Stimulated activated memory B cell treated with anti-CD40 and anti-IgM and Interleukin-4, amounts not matched to agents 10 μg/mL and 1 μg/mL and 100 μg/mL, for 72 hours (primary cell): Measurements from ENCODE around the gene ASPG.

Experiments
- ATAC-seq: fragments of 150-1000 bp; cut with Tn5 transposase; 2 replicates; pipeline ENCODE4 v1.10.0; 2021
- H3K27ac Mint-ChIP-seq: one replicate; pipeline ENCODE4 v1.8.0; 2022; ENCODE audit warnings: mild to moderate bottlenecking, mixed read lengths
- H3K27me3 Mint-ChIP-seq: one replicate; pipeline ENCODE4 v1.8.0; 2022; ENCODE audit warnings: mixed read lengths
- H3K36me3 Mint-ChIP-seq: one replicate; pipeline ENCODE4 v1.8.0; 2022; ENCODE audit warnings: mixed read lengths
- H3K4me1 Mint-ChIP-seq: one replicate; pipeline ENCODE4 v1.8.0; 2022; ENCODE audit warnings: mixed read lengths
- H3K4me3 Mint-ChIP-seq: one replicate; pipeline ENCODE4 v1.8.0; 2022; ENCODE audit warnings: mild to moderate bottlenecking, moderate library complexity, mixed read lengths
- H3K9me3 Mint-ChIP-seq: one replicate; pipeline ENCODE4 v1.8.0; 2022; ENCODE audit warnings: mixed read lengths

ASPG gene

DNA sequence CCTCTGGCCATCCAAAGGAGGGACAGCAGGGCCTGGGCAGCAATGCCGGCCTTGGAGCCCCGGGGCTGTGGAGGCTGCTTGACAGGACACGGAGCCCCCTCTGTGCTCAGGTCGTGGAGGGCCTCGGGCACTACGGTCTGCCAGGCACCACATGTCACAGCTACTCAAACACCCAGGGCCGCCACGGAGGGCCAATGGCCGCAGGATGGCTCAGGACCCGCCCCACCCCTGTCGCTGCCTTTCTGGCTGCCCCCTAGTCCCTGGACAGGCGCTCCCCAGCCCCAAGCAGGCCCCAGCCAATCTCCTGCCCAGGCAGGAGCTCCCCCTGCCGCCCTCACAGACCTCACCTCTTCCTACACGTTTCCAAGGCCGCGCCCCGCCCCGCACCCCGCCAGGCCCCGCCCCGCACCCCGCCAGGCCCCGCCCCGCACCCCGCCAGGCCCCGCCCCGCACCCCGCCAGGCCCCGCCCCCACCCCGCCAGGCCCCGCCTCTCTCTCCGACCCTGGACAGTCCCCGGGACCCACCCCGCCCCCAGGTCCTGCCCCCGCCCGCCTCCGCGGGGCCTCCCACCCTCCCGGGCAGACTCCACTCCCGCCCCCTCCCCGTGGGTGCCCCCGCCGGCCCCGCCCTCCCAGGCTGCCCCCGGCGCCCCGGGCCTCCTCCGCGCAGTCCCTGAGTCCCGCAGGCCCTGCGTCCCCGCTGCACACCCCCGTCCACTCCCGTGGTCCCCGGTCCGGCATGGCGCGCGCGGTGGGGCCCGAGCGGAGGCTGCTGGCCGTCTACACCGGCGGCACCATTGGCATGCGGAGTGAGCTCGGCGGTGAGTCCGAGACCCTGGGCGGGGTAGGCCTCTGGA, at the start of gene ASPG:
Gene ASPG (plus strand): TSS at position 669 of the 857 bp plus-strand sequence. CDS start 71 bp downstream, at position 740.
- Mint-ChIP-seq H3K9me3 (no peaks in the 10 kb centered on the region), H3K4me1 (no peaks in the 10 kb centered on the region), H3K36me3 (no peaks in the 10 kb centered on the region), H3K27me3 (peaks cover 65% of the 10 kb centered on the region), H3K4me3 (no peak within 1 kb of the TSS), H3K27ac (no peak within 1 kb of the TSS)
- ATAC-seq = peak; percentile 69

DNA sequence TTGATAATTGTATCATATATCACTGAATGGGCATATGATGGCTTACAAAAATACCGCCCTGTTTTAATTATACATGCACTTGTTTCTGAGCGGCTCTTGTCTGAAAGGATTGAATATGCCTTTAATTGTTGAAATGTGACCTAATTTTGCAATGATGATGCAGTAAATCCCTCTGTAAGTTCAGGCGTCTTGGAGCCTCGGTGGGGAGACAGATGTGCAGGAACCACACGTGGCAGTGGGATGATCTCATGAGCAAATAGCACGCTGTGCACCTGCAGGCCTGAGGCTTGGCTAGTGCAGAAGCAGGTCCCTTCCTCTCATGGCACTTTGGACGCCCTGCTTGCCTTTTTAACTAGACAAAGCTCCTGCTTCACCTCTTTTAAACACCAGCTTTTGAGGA, 49.3 kb upstream of the ASPG start:
- Mint-ChIP-seq H3K4me1 (no peaks in the 10 kb centered on the region), H3K27ac (no peak overlapping the region), H3K36me3 (no peaks in the 10 kb centered on the region), H3K4me3 (no peak overlapping the region), H3K9me3 (no peaks in the 10 kb centered on the region), H3K27me3 (peaks cover 38% of the 10 kb centered on the region)
- ATAC-seq = no peak

DNA sequence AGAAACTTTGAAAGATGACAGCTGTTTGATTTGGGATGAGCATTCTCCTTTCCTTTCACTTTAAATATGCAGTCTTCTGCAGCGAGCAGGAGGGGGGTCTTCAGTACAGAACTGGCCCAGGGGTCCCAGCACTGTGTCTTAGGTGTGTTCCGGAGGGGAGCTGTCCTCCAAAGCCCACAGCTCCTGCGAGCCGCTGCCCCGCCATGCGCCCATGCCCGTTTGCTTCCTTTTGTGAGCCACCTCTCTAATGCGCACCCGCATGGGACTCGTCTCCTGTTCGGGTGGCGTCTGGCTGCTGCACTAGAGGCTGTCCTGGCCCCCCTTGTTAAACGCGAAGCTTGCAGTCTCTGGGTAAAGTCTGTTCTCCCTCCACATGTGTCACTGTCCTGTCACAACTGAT, 48.4 kb upstream of the ASPG start:
- no peaks in the 10 kb centered on the region for H3K9me3 Mint-ChIP-seq
- no peaks in the 10 kb centered on the region for H3K4me1 Mint-ChIP-seq
- no peak for ATAC-seq
- peaks cover 43% of the 10 kb centered on the region for H3K27me3 Mint-ChIP-seq
- H3K27ac Mint-ChIP-seq = no peak overlapping the region
- no peak overlapping the region for H3K4me3 Mint-ChIP-seq
- H3K36me3 Mint-ChIP-seq = no peaks in the 10 kb centered on the region

DNA sequence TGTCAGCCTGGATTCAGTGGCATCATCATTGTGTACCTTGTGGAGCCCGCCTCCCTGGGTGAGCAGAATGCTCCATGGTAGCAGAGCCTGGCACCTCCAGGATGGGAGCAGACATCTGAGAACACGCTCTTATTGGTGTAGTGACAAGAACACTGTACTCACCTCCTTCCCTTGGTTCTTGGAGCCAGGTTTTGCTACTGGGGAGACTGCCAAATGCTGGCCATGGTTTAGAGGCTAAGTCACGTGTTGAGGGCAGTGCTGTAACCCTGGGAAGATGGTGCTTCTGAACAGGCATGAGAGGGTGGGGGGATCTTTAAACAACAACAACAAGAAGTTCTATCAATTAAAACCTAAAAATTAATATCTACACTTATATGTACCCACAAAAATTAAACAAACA, 47.6 kb upstream of the ASPG start:
- Mint-ChIP-seq H3K9me3 (no peaks in the 10 kb centered on the region), H3K27me3 (peaks cover 35% of the 10 kb centered on the region), H3K4me3 (no peak overlapping the region), H3K4me1 (no peaks in the 10 kb centered on the region), H3K27ac (no peak overlapping the region), H3K36me3 (no peaks in the 10 kb centered on the region)
- no peak for ATAC-seq

DNA sequence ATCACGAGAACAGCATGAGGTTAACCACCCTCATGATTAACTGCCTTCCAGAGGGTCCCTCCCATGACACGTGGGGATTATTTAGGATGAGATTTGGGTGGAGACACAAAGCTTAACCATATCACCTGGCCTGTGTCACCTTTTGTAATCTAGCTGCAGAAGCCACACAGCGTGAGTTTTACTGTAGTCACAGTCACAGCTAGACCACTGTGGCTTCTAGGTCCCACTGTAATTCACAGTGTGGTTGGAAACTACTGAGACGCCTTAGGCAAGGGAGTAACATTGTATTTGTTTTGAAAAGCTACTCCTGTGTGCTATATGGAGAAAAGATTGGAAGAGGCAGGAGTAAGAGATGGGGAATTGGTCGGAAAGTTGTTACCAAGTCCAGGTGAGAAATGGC, 46.3 kb upstream of the ASPG start:
- no peak for ATAC-seq
- no peaks in the 10 kb centered on the region for H3K36me3 Mint-ChIP-seq

DNA sequence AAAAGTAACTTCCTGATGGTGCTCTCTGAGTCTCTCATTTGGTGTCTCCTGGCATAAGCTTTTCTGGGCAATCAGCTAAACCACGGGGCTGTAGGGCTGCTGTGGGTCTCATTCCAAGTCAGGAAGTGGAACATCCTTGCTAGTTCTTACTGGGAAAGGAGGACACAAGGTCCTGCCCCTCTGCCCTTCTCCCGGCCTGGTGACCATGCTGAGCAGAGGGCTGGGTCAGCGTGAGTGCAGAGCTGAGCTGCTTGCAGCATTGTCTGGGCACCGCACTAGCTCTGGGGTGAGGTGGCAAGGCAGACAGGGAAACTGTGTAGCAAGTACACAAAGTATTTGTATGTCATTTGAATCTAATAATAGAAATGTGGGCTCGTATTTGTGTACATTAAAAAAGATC, 45.0 kb upstream of the ASPG start:
- Mint-ChIP-seq H3K27me3 (peaks cover 24% of the 10 kb centered on the region), H3K9me3 (no peaks in the 10 kb centered on the region), H3K4me1 (no peaks in the 10 kb centered on the region), H3K4me3 (no peak overlapping the region), H3K36me3 (no peaks in the 10 kb centered on the region), H3K27ac (no peak overlapping the region)
- no peak for ATAC-seq

More for the DNA sequence above, 46.3 kb upstream of the ASPG start:
- no peaks in the 10 kb centered on the region for H3K4me1 Mint-ChIP-seq
- peaks cover 24% of the 10 kb centered on the region for H3K27me3 Mint-ChIP-seq
- H3K9me3 Mint-ChIP-seq = no peaks in the 10 kb centered on the region
- no peak overlapping the region for H3K27ac Mint-ChIP-seq
- H3K4me3 Mint-ChIP-seq = no peak overlapping the region

DNA sequence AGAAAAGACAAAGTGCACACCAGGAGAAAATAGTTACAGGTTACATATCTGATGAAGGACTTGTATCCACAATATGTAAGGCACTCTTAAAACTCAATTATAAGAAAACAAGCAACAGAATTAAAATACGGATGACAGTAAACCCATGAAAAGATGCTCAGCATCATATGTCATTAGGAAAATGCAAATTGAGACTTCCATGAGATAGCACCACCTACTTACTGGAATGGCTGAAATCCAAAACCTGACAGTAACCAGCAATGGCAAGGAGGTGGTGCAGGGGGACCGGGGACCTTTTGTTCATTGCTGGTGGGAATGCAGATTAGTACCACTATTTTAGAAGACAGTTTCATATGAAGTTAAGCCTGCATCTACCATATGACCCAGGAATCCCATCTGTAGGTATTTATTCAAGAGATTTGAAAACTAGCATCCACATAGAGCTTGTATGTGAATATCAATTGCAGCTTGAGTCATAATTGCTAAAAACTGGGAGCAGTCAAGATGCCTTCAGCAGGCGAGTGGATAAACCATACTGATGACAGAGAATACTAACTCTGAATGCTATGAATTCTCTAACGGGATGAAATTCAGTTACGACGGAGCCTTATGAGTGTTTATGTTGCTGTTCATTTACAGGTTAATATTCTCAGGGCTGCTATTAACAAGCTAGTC, 43.9 kb upstream of the ASPG start:
- Mint-ChIP-seq H3K27me3 (peaks cover 24% of the 10 kb centered on the region), H3K36me3 (no peaks in the 10 kb centered on the region), H3K27ac (no peak overlapping the region), H3K4me1 (no peaks in the 10 kb centered on the region), H3K4me3 (no peak overlapping the region), H3K9me3 (no peaks in the 10 kb centered on the region)
- no peak for ATAC-seq

DNA sequence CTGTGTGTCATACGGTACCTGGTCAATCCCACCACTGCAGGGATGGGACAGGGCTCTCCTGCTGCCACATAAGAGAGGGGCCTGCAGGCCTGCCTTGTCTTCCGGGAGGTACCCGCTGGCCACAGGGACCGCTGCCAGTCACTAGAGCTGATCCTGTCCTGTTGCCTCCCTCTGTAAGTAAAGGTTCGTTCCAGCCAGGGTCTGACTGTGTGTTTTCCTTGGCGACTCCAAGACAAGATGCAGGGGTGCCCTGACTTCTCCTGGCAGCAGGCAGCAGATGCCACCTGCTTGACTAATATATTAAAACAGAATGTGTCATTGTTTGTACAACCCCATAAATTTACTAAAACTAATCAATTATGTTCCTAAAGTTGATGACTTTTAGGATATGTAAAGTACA, 41.5 kb upstream of the ASPG start:
- Mint-ChIP-seq H3K27me3 (peaks cover 28% of the 10 kb centered on the region), H3K27ac (no peak overlapping the region), H3K36me3 (no peaks in the 10 kb centered on the region), H3K4me3 (no peak overlapping the region), H3K4me1 (no peaks in the 10 kb centered on the region), H3K9me3 (no peaks in the 10 kb centered on the region)
- ATAC-seq = no peak

DNA sequence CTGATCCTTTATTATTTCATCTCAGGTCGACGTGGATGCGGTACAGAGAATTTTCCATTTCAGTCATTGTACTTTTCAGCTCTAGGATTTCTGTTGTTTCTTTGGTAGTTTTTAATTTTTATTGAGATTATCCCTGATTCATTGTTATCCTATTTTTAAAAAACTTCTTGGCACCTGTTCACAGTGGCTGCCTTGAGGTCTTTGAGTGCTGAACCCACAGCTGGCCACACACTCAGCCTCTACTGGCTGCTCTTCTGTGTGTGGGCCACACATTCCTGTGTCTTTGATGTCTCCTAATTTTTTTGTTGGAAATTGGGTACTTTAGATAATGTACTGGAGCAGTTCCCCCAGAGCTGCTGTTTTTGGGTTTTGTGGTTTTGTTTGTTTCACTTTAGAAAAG, 37.7 kb upstream of the ASPG start:
- Mint-ChIP-seq H3K4me1 (no peaks in the 10 kb centered on the region), H3K36me3 (no peaks in the 10 kb centered on the region), H3K27ac (no peak overlapping the region), H3K27me3 (peaks cover 19% of the 10 kb centered on the region), H3K4me3 (no peak overlapping the region), H3K9me3 (no peaks in the 10 kb centered on the region)
- ATAC-seq = no peak

DNA sequence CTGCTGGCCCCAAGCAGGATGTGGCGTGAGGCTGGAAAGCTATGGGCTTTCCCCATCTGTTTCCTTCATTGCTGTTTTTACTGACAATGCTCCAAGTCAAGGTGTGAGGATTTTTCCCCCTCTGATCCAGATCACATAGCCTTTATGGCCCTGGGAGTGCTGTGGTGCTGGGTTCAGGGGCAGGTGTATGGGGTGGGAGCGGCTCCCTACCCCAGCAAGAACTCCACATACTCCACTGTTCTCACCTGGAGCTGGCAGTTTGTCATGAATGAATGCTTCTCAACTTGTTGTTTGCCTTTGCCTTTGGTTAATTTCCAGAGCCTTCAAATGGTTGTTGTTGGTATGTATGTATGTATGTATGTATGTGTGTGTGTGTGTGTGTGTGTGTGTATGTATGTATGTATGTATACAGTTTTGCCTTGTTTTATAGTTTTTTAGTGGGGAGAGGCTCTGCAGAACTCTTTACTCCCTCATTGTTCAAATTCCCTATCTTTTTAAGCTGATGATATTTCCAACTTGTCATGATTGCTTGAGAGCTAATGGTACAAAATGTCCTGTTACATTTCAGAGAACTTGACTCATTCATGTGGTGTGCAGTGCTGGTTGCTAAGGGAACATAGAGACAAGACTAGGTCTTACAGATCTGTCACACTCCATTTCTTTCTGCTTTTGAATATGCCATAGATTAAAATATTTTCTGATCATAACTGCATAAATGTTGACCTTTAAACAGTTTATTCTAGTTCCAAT, 36.6 kb upstream of the ASPG start:
- Mint-ChIP-seq H3K36me3 (no peaks in the 10 kb centered on the region), H3K27me3 (peaks cover 23% of the 10 kb centered on the region), H3K4me1 (no peaks in the 10 kb centered on the region), H3K9me3 (no peaks in the 10 kb centered on the region), H3K4me3 (no peak overlapping the region), H3K27ac (no peak overlapping the region)
- ATAC-seq = no peak

DNA sequence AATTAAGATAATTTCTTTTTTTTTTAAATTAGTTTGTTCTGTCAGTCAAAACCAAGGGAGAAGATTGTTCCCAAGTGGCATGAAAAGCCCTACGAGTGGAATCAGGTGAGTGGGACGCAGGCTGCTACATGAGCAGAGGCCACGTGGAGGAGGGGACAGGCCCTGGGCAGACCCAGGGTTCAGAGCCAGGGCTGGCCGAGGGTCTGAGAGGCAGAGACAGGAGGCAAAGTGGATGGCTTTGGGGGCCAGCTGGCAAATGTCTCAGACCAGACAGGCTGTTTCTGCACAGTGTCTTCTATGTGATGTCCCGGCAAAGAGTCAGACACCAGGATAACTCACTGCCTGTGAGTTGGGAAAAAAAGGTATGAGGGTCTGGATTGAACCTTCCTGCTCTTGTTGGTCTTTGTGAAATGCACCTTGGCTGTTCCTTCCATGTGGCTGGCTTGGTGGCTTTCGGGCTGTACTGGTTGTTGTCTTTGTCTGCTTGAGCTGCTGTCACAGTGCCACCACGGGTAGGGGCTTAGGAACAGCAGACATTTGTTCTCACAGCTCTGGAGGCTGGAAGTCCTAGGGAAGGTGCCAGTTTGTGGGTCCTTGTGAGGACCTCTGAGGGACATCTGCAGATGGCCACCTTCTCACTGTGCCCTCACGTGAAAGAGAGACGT, 35.8 kb upstream of the ASPG start:
- Mint-ChIP-seq H3K27me3 (peaks cover 31% of the 10 kb centered on the region), H3K36me3 (no peaks in the 10 kb centered on the region), H3K9me3 (no peaks in the 10 kb centered on the region), H3K27ac (no peak overlapping the region), H3K4me3 (no peak overlapping the region), H3K4me1 (no peaks in the 10 kb centered on the region)
- ATAC-seq = no peak

DNA sequence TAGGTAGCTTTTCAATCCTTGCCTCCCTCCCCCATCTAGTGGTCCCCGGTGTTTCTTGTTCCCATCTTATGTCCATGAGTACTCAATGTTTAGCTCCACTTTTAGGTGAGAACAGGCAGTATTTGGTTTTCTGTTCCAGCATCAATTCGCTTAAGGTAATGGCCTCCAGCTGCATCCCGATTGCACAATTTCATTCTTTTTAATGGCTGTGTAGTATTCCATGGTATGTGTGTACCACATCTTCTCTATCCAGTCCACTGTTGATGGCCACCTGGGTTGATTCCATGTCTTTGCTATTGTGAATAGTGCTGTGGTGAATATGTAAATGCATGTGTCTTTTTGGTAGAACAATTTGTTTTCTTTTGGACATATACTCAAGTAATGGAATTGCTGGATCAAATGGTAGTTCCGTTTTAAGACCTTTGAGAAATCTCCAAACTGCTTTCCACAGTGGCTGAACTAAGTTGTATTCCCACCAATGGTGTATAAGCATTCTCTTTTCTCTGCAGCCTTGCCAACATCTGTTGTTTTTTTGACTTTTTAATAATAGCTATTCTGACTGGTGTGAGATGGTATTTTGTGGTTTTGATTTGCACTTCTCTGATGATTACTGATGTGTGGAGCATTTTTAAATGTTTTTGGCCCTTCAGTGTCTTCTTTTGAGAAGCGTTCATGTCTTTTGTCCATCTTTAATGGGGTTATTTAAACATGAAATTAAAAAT, 34.2 kb upstream of the ASPG start:
- no peak for ATAC-seq
- no peaks in the 10 kb centered on the region for H3K4me1 Mint-ChIP-seq
- H3K36me3 Mint-ChIP-seq = no peaks in the 10 kb centered on the region
- H3K27me3 Mint-ChIP-seq = peaks cover 36% of the 10 kb centered on the region
- no peaks in the 10 kb centered on the region for H3K9me3 Mint-ChIP-seq
- no peak overlapping the region for H3K27ac Mint-ChIP-seq
- H3K4me3 Mint-ChIP-seq = no peak overlapping the region

DNA sequence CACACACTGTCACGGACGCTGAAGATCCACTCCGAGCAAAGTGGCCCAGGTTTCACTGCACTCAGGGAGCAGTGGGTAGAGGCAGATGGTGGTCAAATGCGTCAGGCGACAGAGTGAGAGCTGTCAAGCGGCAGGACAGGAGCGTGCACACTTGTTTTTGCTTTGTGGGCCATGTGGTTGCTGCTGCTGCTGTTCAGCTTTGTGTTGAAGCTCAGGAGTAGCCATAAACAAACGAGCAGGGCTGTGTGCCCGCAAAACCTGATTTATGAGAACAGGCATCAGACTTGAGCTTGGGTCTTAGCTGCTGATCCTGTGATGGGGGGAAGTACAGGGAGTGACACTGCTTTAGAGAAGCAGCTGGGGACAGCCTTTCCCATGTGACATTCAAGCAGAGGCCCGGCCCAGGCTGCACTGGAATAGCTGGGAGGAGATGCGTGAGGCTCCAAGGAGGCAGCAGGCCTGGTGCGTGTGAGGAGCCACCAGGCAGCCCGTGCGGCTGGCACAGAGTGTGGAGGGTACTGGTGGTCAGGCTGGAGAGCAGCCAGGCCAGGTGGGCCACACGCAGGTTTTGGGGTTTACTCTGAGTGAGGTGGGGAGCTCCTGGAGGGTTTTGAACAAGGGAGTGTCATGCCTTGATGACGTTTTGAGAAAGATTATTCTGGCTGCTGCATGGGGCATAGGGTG, 31.1 kb upstream of the ASPG start:
- no peaks in the 10 kb centered on the region for H3K36me3 Mint-ChIP-seq
- no peak overlapping the region for H3K4me3 Mint-ChIP-seq
- no peaks in the 10 kb centered on the region for H3K4me1 Mint-ChIP-seq
- H3K9me3 Mint-ChIP-seq = no peaks in the 10 kb centered on the region
- ATAC-seq = peak; percentile 40
- H3K27ac Mint-ChIP-seq = no peak overlapping the region
- H3K27me3 Mint-ChIP-seq = peaks cover 27% of the 10 kb centered on the region

DNA sequence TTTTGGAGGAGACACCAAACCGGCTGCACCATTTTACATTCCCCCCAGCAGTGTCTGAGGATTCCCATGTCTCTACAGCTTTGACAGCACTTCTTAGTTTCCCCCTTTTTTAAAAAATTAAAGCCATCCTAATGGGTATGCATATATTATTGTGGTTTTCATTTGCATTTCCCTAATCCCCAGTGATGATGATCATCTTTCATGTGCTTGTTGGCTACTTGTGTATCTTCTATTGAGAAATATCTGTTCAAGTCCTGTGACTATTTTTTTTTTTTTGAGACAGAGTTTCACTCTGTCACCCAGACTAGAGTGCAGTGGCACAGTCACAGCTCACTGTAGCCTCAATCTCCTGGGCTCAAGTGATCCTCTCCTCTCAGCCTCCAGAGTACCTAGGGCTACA, 23.2 kb upstream of the ASPG start:
- Mint-ChIP-seq H3K4me1 (no peaks in the 10 kb centered on the region), H3K27me3 (peaks cover 69% of the 10 kb centered on the region), H3K36me3 (no peaks in the 10 kb centered on the region), H3K4me3 (no peak overlapping the region), H3K9me3 (peaks cover 14% of the 10 kb centered on the region), H3K27ac (no peak overlapping the region)
- no peak for ATAC-seq
